ENCODE data around the gene RAB34. TPM values are rescaled to one million over a fixed set of nuclear protein-coding genes. Genes with fewer than 3 reads are reported as not detected.

The RAB34 gene
- total RNA-seq, 4 donors from 2014 or later, result 136 to 186 (median 159) TPM

DNA sequence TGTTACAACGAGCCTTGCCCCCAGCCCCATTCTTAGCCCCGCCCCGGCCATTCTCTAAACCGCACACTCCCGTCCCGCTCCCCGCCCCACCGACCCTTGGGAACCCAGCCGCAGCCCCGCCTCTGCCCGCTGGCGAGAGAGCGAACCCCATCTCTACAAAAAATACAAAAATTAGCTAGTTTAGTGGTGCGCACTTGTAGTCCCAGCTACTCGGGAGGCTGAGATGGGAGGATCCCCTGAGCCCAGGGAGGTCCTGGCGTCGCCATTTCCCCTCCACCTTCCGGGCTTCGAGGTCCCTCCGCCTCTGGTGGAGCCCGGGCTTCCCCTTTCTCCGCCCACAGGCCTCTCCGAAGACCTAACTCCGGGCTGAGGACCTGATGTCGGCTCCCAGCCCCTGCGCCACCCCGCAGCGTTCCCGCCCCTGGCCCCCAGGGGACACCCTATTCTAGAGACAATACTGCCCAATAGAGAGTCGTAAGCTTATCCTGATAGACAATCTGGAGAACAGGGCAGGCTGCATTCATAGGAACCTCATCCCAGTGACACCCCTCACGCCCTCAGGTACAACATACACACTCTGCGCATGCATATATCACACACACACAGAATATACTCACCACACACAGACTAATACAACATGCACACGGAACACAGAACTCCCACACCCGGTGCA lies 5.5 kb downstream of the RAB34 start:
- intact Hi-C loops (cut with DNase I), result no loop called here
- Histone ChIP-seq H3K4me1 (peaks cover 14 to 20% of the 10 kb centered on the region in 2 donors), H3K27ac (peak overlapping the region in 2 of 3 donors; percentile 78 to 83), H3K9me3 (no peaks in the 10 kb centered on the region), H3K4me3 (replicated peaks in 1 of 3) (peak overlapping the region in 1 of 3 donors; percentile 48), H3K36me3 (peaks cover 13% of the 10 kb centered on the region in 2 donors), H3K27me3 (no peaks in the 10 kb centered on the region)
- TF ChIP-seq CTCF (IDR thresholded peaks at IDR 0.05), result no peak
- TF ChIP-seq POLR2A (IDR thresholded peaks at IDR 0.05), result no peak
- WGBS, 2 donors, result 58 to 59% methylated on average over 33 to 34 of the region's 34 CpGs
- no peak for DNase-seq

GRCh38 chr17:28711723-28712031 lies 6.0 kb downstream of the RAB34 start, which contains the start of gene PROCA1:
Gene PROCA1 (minus strand): TSS chr17:28711888. CDS start chr17:28711660, 228 bp downstream.
- no peak for DNase-seq
- intact Hi-C loops (cut with DNase I), result no loop called here
- Histone ChIP-seq H3K9me3 (no peaks in the 10 kb centered on the region), H3K27ac (peak within 1 kb of the TSS; percentile 73 to 83 (median 78)), H3K27me3 (no peaks in the 10 kb centered on the region), H3K36me3 (peaks cover 13% of the 10 kb centered on the region in 2 donors), H3K4me1 (peaks cover 9 to 18% of the 10 kb centered on the region in 2 donors), H3K4me3 (replicated peaks in 1 of 3) (peak within 1 kb of the TSS in 2 of 3 donors; percentile 16 to 48)
- TF ChIP-seq CTCF (IDR thresholded peaks at IDR 0.05) (no peak), POLR2A (IDR thresholded peaks at IDR 0.05) (no peak)
- WGBS, 2 donors, result 7 to 15% methylated on average over 12 to 19 of the region's 20 CpGs

GRCh38 chr17:28710861-28711722 lies 6.6 kb downstream of the RAB34 start:
- WGBS, 2 donors, result 2 to 4% methylated on average over 19 to 45 of the region's 74 CpGs
- peaks cover 13% of the 10 kb centered on the region in 2 donors for H3K36me3 ChIP-seq
- peak; percentile 76 to 82 for DNase-seq
- peak overlapping the region in 2 of 3 donors; percentile 16 to 48 for H3K4me3 ChIP-seq (replicated peaks in 1 of 3)
- TF ChIP-seq POLR2A (IDR thresholded peaks at IDR 0.05) (peak in 1 of 2 donors; percentile 58), CTCF (IDR thresholded peaks at IDR 0.05) (no peak)
- H3K4me1 ChIP-seq, result peaks cover 6 to 12% of the 10 kb centered on the region in 2 donors
- intact Hi-C loops (cut with DNase I), result no loop called here
- H3K9me3 ChIP-seq, result no peaks in the 10 kb centered on the region
- no peaks in the 10 kb centered on the region for H3K27me3 ChIP-seq
- peak overlapping the region; percentile 73 to 83 (median 78) for H3K27ac ChIP-seq

- H3K27ac ChIP-seq, result no peak overlapping the region
- H3K4me1 ChIP-seq, result peaks cover 6 to 7% of the 10 kb centered on the region in 2 donors
- WGBS, 2 donors, result 93 to 94% methylated on average over 2 of the region's 2 CpGs
- H3K9me3 ChIP-seq, result no peaks in the 10 kb centered on the region
- peaks cover 11% of the 10 kb centered on the region in 2 donors for H3K36me3 ChIP-seq
- H3K27me3 ChIP-seq, result no peaks in the 10 kb centered on the region
- TF ChIP-seq CTCF (IDR thresholded peaks at IDR 0.05), result no peak
- TF ChIP-seq POLR2A (IDR thresholded peaks at IDR 0.05), result no peak
- intact Hi-C loops (cut with DNase I), result no loop called here
- no peak for DNase-seq
- H3K4me3 ChIP-seq (replicated peaks in 1 of 3), result no peak overlapping the region
Measured at GRCh38 chr17:28707339-28707720, 10.3 kb downstream of the RAB34 start.

Data from thyroid gland (tissue), 4 donors.